Medulla oblongata (tissue), 1 donor: ENCODE measurements around the gene TEAD2.
A peak's percentile ranks its signal among the peaks of the same experiment; 100 is the strongest.

Source experiments
- DNase-seq: peaks from one replicate; pipeline ENCODE4 v3.0.0-alpha.2; 2015; ENCODE audit errors: extremely low spot score

Gene TEAD2

GRCh38 chr19:49362048-49362928 is at the start of gene TEAD2:
Gene TEAD2 (minus strand): TSS chr19:49362416. CDS start chr19:49360075, 2,341 bp downstream.
- DNase-seq: peak; percentile 10

- DNase-seq: no peak
Observed at GRCh38 chr19:49411681-49412326, 49.6 kb upstream of the TEAD2 start.

DNA sequence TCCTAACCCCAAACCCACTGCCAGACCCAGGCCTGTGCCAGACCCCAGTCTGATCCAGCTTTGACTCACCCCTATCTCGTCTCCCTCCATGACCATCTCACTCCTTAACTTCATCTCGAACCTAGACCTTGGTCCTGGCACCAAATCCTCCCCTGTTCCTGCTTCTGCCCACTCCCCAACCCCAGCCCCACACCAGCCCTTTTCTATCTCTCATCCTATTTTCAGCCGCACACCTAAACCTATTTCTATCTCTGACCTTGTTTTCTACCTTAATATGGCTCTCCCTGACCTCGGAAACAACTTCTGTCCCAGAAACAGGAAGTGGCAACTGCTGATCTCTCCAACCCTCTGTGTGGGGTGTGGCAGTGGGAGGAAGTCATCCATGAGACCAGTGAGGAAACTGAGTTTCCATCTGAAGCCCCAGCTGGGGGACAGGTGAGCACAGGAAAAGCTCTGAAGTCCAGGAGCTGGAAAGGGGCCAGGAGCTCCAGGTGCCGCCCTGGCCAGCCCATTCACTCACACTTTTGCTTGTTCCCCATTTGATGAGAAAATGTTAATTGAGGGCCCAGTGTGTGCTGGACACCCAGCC is 47.3 kb upstream of the TEAD2 start:
- DNase-seq: peak; percentile 6

- DNase-seq: no peak
Observed at GRCh38 chr19:49408816-49409440, 46.7 kb upstream of the TEAD2 start.

DNA sequence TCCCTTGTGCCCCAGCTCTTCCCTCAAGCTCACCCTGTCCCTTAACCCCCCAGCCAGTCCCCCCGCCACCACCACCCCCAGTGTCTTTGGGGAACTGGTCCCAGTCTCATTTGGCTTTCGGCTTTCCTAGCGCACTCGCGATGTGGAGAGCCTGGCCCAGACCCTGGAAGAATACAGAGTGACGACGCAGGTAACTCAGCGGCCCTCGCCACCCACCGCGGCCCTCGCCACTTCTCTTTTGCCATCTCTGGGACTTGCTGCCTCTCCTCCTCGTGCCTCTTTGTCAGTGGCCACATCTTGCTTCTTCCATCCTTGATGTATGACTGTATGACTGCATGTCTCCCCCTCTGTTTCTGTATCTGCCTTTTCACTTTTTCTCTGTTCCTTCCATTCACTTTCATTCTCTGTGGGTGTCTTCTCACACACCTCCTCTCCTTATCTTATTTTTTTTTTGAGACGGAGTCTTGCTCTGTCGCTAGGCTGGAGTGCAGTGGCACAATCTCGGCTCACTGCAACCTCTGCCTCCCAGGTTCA is 45.3 kb upstream of the TEAD2 start:
- no peak for DNase-seq

- DNase-seq: no peak
Observed at GRCh38 chr19:49407079-49407478, 44.9 kb upstream of the TEAD2 start.

DNA sequence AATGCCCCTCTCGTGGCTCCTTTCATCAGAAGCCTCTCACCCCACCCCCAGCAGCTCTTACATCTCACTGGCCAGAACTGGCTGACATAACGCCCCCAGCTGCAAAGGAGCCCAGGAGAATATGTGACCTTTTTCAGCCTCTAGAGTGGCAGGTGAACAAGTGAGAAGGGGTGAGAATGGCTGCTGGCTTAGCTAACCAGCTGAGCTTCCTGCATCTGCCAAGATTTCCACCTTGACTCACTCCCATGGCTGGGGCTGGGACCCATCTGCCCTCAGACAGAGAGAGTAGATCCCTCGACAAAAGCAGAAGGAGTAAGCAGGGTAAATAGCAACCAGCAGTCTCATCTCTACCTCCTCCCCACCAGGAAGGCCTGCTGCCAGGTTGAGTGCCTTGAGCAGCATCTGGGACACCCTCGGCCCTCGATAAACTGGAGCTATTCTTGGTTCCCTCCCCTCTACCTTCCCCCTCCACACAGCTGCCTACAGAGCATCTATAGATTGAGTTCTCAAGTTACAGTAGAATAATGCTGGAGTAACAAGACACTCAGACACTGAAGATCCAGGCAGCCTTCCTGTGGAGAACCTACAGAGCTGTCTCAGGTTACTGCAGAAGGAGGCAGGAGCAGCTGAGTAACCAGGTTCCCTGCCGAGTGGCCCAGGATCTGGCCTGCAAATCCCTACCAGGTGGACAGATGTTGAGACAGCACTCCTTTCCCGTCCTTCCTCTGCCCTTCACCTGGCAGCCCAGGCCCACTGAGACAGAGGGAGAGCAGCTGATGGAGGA is 41.4 kb upstream of the TEAD2 start:
- no peak for DNase-seq

- DNase-seq: no peak
Observed at GRCh38 chr19:49400029-49400428, 37.8 kb upstream of the TEAD2 start.

DNA sequence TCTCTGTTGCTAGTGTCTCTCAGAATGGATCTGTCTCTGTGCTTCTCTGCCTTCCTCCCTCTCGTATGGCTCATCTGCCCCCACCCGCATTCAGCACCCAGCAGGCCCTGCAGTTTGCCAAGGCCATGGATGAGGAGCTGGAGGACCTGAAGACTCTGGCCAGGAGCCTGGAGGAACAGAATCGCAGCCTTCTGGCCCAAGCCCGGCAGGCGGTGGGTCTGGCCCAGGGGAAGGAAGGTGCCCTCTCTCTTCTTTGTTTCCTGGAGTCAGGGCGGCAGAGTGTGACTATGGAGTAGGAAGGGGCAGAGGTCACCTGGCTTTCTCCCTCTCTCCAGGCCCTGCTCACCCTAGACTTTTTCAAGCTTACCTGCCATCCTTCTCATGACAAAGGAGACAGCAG is 36.7 kb upstream of the TEAD2 start:
- DNase-seq: no peak

DNA sequence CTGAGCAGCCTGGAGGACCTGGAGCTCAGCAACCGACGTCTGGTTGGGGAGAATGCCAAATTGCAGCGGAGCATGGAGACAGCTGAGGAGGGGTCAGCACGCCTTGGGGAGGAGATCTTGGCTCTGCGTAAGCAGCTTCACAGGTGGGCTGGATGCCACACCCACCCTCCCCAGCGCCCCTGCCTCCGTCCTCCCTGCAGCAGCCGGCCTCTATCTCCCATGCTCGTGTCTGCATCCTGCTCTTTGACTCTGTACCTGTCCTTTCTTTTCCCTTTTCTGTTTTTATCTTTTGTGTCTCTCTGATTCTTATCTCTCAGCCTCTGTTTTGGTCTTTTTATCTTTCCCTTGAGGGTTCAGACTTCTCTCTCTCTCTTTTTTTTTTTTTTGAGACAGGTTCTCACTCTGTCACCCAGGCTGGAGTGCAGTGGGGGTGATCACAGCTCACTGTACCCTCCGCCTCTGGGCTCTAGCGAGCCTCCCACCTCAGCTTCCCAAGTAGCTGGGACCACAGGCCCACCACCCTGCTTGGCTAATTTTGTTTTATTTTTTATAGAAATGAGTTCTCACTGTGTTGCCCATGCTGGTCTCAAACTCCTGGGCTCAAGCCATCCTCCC is 35.9 kb upstream of the TEAD2 start:
- no peak for DNase-seq

GRCh38 chr19:49396738-49397505 is 34.7 kb upstream of the TEAD2 start:
- no peak for DNase-seq

GRCh38 chr19:49395581-49396407 is 33.6 kb upstream of the TEAD2 start:
- DNase-seq: no peak

DNA sequence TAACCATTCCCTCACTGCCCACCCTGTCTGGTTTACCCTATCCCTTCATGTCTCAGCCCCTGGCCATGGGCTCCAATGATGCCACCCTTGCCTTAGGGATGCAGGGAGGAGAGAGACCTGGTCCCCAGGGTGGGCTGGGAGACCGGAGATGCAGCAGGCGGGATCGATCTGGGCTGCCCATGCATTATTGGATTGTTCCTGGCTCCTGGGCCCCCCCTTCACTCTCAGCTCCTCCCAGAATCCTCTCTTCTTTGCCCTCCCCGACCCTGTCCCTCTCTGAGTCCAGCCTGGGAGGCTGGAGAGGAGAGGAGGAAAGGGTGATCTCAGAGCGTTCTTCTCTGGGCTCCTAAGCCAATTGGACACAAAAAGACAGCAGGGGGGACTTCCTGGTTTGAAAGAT is 31.7 kb upstream of the TEAD2 start:
- no peak for DNase-seq

DNA sequence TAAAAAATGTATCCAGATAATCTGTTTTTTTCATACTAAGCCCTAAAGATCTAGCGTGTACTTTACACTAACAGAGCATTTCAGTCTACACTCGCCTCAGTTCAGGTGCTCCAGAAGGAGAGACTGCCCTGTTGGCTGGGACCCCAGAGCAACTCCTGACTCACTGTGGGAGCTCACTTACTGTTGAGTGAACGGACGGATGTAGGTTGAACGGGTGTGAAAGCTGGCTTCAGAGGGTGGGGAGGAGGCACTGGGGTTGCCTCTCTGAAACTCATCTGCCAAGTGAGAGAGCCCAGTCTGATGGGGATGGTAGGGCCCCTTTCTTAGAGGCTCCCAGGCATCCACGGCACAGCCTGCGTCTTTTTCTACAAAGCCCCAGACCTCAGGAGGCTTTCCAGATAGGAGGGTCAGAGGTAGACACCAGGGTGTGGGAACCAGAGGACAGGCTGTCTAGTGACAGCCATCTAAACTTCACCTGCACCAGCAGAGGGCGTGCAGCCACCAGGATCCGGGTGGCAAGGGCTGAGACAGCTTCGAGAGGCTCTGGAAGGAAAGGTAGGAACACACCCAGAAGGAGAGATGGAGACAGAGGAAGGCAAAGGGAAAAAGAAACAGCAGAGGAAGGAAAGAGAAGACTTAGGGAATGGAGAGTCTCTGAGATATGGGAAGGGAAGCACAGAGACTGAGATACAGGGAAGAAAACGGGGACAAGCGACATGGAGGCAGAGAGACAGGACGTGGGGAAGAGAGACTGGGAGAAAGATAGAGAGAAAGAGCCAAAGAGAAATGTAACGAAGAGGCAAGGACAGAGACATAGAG is 29.6 kb upstream of the TEAD2 start:
- DNase-seq: peak; percentile 78

- no peak for DNase-seq
Observed at GRCh38 chr19:49390929-49391359, 28.7 kb upstream of the TEAD2 start.

- no peak for DNase-seq
Observed at GRCh38 chr19:49390131-49390928, 28.1 kb upstream of the TEAD2 start.

DNA sequence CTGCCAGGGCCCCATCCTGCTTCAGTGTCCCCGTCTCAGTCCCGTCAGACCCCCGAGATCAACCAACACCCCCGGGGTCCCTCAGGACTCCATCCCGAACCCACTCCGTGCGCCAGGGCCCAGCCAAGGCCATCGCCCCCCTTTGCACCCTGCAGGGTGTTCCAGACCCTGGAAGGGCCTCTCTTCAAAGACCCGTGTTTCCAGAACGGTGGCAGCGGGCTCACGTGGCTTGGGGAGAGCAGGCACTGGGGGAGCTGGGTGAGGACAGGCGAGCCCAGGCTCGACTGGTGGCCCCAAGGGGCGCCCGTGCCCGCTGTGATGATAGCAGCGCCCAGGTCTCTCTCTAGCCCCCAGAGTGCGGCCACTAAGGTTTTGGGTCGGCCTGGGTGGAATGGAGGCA is 27.2 kb upstream of the TEAD2 start:
- DNase-seq: no peak
